Fibroblast of the aortic adventitia (primary cell): ENCODE results near the gene OARD1. TPM values are rescaled to one million over a fixed set of nuclear protein-coding genes. Genes with fewer than 3 reads are reported as not detected.

Source experiments
- DNase-seq: peaks from one replicate; pipeline ENCODE4 v3.0.0-alpha.2; 2010; ENCODE audit warnings: low read depth
- H3K4me3 ChIP-seq: 2 replicates; pipeline ENCODE4 v1.5.1; 2011; ENCODE audit warnings: low read depth, mild to moderate bottlenecking, control low read depth, low read length, moderate library complexity
- CTCF ChIP-seq: IDR thresholded peaks from 2 replicates; pipeline ENCODE4 v1.5.1; 2011; ENCODE audit warnings: mild to moderate bottlenecking, low read length, control low read depth, inconsistent platforms; ENCODE audit not compliant: insufficient read depth
- total RNA-seq: library from RNA; depleted of rRNA; stranded (reverse); fragments of >200 nt; gene quantifications from 2 replicates; pipeline ENCODE4 v1.2.3, GENCODE V29; 2012; ENCODE audit warnings: low replicate concordance

The OARD1 gene
- total RNA-seq, 1 donor: 10.8 TPM

GRCh38 chr6:41074692-41075436, 2.7 kb upstream of the OARD1 start:
- H3K4me3 ChIP-seq: peak overlapping the region; percentile 89
- DNase-seq: peak; percentile 35
- TF ChIP-seq CTCF: no peak

- peak; percentile 82 for DNase-seq
- peak overlapping the region; percentile 89 for H3K4me3 ChIP-seq
- TF ChIP-seq CTCF: no peak
Observed at GRCh38 chr6:41073968-41074691, 2.0 kb upstream of the OARD1 start.

GRCh38 chr6:41073203-41073967, 1.2 kb upstream of the OARD1 start:
- no peak for DNase-seq
- peak overlapping the region; percentile 89 for H3K4me3 ChIP-seq
- TF ChIP-seq CTCF: peak; percentile 28

GRCh38 chr6:41072836-41073202, 663 bp upstream of the OARD1 start, which contains the start of gene NFYA:
Gene NFYA, plus strand, starts transcription at chr6:41072974. Its CDS starts 6,116 bp downstream, at chr6:41079090.
- H3K4me3 ChIP-seq: peak within 1 kb of the TSS; percentile 92
- no peak for DNase-seq
- TF ChIP-seq CTCF: no peak

- peak overlapping the region; percentile 92 for H3K4me3 ChIP-seq
- TF ChIP-seq CTCF: peak; percentile 9
- DNase-seq: no peak
Observed at GRCh38 chr6:41071501-41071922, 644 bp downstream of the OARD1 start.

GRCh38 chr6:41066867-41067304, 5.3 kb downstream of the OARD1 start:
- TF ChIP-seq CTCF: peak; percentile 78
- H3K4me3 ChIP-seq: no peak overlapping the region
- peak; percentile 91 for DNase-seq
